SK-N-SH (cell line): ENCODE data around the gene DOCK3.

Experiments used
- TF ChIP-seq, protein P1 (sequence below): fragments of 200-600 bp; sonication (generic); IDR thresholded peaks from 2 replicates; pipeline ENCODE4 v1.6.1; 2017; ENCODE audit warnings: antibody characterized with exemption, mild to moderate bottlenecking, moderate library complexity
- TF ChIP-seq, protein P2 (sequence below): fragments of 150-350 bp; IDR thresholded peaks from 2 replicates; pipeline ENCODE4 v1.6.1; 2017; ENCODE audit warnings: antibody characterized with exemption, low read length, low read depth, borderline replicate concordance

DNA sequence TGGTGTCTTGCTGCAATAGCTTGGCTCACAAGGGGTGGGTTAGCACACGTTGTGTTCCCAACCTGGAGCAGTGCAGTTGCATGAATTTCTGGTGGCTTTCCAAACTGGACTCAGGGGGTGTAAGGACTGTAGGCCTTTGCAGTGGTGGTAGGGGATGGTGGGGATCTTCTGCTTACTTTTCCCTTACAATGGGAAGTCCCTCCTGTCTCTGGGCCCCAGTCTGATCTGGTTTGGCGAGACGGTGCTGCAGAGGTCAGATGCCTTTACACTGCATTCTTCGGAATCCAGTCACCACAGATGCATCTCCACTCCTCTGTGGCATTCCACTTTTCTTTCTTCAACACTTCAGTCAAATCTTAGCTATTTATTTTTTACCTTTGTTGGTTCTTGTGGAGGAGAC lies 132.1 kb downstream of the DOCK3 start:
- TF ChIP-seq, protein P1, sequence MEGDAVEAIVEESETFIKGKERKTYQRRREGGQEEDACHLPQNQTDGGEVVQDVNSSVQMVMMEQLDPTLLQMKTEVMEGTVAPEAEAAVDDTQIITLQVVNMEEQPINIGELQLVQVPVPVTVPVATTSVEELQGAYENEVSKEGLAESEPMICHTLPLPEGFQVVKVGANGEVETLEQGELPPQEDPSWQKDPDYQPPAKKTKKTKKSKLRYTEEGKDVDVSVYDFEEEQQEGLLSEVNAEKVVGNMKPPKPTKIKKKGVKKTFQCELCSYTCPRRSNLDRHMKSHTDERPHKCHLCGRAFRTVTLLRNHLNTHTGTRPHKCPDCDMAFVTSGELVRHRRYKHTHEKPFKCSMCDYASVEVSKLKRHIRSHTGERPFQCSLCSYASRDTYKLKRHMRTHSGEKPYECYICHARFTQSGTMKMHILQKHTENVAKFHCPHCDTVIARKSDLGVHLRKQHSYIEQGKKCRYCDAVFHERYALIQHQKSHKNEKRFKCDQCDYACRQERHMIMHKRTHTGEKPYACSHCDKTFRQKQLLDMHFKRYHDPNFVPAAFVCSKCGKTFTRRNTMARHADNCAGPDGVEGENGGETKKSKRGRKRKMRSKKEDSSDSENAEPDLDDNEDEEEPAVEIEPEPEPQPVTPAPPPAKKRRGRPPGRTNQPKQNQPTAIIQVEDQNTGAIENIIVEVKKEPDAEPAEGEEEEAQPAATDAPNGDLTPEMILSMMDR, result no peak
- TF ChIP-seq, protein P2, sequence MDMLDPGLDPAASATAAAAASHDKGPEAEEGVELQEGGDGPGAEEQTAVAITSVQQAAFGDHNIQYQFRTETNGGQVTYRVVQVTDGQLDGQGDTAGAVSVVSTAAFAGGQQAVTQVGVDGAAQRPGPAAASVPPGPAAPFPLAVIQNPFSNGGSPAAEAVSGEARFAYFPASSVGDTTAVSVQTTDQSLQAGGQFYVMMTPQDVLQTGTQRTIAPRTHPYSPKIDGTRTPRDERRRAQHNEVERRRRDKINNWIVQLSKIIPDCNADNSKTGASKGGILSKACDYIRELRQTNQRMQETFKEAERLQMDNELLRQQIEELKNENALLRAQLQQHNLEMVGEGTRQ, result no peak
